NOMO-1 treated with DMSO at 0.1 percent for 48 hours (cell line): Measurements from ENCODE around the gene HIRA.
A peak's percentile ranks its signal among the peaks of the same experiment; 100 is the strongest.

ENCODE experiments used
- DNase-seq: peaks from one replicate; lab custom pipeline; 2025; ENCODE audit not compliant: unreplicated experiment; lab: John Stamatoyannopoulos, UW

Gene HIRA, protein sequence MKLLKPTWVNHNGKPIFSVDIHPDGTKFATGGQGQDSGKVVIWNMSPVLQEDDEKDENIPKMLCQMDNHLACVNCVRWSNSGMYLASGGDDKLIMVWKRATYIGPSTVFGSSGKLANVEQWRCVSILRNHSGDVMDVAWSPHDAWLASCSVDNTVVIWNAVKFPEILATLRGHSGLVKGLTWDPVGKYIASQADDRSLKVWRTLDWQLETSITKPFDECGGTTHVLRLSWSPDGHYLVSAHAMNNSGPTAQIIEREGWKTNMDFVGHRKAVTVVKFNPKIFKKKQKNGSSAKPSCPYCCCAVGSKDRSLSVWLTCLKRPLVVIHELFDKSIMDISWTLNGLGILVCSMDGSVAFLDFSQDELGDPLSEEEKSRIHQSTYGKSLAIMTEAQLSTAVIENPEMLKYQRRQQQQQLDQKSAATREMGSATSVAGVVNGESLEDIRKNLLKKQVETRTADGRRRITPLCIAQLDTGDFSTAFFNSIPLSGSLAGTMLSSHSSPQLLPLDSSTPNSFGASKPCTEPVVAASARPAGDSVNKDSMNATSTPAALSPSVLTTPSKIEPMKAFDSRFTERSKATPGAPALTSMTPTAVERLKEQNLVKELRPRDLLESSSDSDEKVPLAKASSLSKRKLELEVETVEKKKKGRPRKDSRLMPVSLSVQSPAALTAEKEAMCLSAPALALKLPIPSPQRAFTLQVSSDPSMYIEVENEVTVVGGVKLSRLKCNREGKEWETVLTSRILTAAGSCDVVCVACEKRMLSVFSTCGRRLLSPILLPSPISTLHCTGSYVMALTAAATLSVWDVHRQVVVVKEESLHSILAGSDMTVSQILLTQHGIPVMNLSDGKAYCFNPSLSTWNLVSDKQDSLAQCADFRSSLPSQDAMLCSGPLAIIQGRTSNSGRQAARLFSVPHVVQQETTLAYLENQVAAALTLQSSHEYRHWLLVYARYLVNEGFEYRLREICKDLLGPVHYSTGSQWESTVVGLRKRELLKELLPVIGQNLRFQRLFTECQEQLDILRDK

DNA sequence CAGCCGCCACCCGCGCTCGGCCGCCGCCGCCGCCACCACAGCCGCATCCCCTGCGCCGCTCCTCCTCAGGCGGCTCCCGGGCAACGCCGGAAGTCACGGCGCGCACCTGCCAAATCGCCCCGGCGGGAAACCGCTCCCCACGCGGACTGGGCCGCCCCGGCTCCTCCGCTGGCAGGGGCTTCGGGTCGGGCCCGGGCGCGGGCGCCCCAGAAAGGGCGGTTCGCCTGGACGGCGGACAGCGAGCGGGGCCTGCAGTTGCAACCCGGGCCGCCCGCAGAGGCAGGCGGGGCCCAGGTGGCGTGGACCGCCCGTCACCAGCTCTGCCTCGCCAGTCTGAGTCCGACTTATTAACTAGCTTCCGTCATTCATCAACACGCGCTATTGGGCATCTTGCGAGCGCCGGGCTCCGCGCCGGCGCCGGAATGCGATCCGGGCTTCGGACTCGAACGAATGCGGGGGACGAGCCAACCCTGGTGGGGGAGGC, at the start of gene HIRA:
Gene HIRA (minus strand): TSS at position 85 of the 484 bp plus-strand sequence. CDS start 257 bp downstream, outside the sequence.
- peak; percentile 70 for DNase-seq

DNA sequence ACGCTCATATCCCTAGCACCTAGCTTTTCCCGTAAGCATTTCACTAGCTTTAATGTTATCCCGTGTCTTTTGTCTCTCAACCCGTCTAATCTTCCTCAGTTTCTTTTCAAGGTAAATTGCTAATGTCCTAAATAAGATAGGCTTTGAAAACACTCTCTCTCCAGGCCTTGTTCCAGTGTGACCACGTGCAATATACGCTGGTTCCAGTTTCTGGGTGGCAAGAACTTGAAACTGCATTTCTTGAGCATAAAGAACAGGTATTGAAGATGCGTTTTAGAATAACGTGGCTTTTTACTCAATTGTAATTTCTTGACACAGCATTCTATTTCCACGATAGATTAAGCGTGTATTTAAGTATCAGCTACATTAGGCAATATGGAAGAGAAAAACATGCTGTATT, 49.3 kb upstream of the HIRA start:
- DNase-seq = peak; percentile 7

DNA sequence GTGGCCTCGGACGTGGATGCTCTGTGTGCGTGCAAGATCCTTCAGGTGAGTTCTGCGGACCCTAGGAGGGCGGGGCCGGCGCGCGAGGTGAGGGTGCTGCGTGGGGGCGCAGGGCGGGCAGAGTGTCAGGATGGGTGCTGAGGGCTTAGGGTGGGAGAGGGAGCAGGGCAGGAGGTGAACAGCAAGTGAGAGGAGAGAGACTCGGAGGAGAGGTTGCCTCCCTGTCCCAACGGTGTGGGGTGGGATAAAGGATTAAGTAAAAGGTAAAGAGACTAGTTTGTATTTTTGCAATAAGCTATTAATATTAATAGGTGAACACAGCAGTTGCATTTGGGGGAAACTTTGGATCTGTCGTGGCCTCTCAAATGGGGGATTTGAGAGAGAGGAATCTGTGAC, 48.6 kb upstream of the HIRA start:
- no peak for DNase-seq

DNA sequence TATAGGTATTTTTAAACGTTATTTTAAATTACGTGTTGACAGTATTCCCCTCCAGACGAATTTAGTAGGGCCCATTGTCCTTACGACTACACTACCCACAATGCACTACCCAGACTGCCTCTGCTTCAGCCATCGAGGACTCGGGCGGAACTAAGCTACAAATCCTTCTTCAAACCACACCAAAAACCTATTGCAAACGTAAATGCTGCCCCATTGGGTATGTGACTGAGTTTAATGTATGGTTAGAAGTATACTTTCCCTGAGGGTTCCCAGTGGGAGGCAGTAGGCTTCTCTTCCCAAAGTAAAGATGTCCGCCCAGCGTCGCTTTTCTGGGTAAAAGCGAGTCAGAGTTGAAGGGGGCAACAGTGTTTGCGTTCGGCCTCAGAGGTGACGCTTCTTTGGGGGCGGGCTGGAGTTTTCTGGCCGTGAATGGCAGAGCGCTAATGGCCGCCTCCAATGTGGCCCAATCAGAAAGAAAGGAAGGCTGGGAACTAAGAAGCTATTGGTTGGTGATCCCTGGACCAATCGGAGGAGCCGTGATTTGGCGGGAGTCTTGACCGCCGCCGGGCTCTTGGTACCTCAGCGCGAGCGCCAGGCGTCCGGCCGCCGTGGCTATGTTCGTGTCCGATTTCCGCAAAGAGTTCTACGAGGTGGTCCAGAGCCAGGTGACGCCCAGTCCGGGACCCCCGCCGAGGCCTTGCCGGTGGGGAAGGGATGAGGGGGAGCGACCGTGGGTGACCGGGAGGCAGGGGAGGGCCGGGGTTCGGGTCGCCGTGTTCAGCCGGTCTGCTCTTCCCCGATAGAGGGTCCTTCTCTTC, 48.0 kb upstream of the HIRA start, which contains the start of gene CDC45:
Gene CDC45 (plus strand): TSS at position 566 of the 818 bp plus-strand sequence. CDS start 49 bp downstream, at position 615.
- peak; percentile 100 for DNase-seq

DNA sequence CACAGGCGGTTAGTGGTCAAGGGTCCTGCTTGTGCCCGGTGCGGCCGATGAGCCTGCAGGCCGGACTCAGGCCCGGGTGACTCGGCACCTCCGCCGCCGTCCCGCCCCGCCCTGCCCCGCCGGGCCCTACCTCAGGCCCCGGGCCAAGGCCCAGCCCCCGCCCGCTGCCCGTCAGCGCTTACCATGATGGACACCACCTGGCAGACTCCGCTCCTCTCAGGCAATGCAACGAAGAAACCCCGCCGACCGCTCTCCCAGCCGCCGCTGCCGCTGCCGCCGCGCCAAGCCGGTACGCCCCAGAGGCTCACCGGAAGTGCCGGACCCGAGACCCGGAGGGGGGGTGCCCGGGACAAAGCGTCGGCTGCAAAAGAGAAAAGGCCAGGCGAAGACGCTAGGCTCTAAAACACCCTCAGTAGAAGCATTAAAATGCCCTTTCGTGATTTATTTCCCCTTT, 47.4 kb upstream of the HIRA start, which contains the start of gene UFD1:
Gene UFD1 (minus strand): TSS at position 293 of the 454 bp plus-strand sequence. CDS start 108 bp downstream, at position 185.
- DNase-seq = peak; percentile 82

DNA sequence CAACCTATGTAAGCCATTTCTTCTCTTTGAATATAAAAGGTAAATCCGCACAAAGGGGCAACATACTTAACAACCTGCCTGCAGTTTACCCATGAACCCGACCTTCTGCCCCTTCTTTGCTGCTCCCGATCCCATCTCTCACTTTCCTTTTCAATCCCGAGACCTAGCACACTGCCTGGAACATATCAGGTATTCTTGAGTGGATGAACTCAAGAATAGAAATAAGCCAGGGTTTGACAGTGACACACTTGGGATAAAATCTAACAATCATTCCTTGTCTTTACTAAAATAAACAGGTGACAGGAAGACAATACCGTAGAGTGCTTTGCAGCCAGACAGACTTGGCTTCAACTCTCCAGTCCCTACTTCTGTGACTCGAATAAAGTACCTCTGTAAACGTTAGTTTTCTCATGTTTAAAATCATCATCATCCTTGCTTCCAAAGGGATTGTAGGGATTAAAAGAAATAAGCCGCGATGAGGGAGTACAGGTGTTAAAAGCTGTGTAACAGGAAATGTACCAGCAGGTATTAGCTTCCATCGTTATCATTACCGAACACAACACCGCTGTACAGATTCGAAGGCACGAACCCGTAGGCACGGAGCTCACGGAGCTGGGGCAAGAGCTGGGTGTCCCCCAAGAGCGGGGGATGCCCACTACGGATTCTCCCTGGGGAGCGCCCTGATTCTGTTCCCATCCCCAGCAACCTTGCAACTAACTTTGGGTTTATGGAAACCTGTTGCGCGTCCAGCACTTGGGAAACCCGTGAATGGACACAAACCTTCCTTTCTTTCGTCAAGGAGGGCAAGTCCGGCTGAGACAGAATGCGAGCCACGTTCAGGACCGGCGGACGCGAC, 46.7 kb upstream of the HIRA start:
- no peak for DNase-seq

DNA sequence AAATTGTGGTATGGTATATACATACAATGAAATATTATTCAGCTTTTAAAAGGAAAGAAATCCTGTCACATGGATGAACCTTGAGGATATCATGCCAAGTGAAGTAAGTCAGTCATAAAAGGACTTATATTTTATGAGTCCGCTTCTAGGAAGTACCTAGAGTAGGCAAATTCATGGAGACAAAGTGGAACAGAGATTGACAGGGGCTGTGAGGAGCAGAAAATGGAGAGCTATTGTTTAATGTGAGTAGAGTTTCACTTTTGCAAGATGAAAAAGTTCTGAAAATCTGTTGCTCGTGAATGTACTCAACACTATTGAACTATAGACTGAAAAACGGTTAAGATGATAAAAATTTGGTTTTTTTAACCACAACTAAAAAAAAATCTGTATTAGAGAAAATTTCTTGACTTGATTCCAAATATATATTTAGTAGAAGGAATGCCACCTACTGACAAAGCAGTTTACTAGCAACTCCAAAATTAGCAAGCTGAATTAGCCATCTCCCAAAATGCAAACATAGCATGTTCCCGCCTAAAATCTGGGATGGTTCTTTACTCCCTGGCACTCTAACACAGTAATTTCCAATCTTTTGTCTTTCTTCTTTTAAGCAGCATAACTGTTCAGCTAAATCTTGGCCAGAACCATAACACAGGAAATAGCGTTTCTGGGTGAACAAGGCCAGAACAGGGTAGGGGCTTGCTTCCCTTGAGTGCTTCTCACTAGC, 46.0 kb upstream of the HIRA start:
- DNase-seq = no peak

DNA sequence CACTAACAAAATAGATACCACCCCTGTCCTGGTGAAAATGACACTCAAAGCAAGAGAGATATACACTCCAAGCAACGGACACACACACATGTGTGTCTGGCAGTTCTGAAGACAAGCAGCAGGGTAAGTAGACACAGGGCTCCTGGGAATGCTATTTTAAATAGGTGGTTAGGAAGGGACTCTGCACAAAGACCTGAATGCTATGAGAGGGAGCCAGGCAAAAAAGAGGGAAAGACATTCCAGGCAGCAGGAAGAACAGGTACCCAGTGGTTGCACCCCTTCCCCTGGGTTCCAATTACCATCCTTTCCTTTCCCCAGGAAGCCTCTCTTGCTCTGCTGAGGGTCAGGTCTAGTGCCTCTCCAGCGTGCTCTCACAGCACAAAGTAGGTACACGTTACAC, 44.5 kb upstream of the HIRA start:
- DNase-seq = no peak

DNA sequence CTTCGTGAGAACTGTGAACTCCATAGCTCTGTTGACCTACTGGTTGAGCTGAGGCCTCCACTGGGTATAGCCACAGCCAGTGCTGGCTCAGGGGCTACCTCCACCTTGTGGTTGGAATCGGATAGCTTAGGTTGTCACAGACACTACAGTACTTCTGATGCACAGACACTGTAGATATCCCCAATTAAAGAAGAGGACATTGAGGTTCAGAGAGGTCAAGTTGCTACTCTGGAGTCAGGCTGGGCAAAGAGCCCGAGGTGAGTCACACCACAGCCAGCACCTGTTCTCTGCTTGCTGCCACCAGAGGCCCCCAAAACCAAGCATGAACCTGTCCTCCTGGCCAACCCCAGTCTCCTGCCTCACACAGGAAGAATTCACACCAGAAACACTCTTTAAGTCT, 42.0 kb upstream of the HIRA start:
- no peak for DNase-seq

DNA sequence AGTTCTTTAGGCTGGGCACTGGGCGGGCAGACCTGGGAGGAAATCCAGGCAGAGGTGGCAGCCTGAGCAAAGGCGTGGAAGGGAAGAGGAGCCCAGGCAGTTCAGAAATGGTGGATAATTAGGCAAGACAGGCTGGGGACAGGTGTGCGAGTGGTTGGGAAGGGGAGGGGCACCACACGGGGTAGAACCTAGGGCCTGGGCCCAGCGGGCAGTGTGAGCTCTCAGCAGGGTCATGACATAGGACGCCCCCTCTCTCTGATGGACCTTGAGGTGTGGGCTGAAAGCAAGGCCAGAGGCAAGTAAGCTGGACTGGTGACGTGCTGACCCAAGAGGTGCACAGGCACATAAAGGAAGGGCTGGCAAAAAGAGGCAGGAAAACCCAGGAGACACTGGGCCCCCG, 40.7 kb upstream of the HIRA start:
- DNase-seq = no peak

DNA sequence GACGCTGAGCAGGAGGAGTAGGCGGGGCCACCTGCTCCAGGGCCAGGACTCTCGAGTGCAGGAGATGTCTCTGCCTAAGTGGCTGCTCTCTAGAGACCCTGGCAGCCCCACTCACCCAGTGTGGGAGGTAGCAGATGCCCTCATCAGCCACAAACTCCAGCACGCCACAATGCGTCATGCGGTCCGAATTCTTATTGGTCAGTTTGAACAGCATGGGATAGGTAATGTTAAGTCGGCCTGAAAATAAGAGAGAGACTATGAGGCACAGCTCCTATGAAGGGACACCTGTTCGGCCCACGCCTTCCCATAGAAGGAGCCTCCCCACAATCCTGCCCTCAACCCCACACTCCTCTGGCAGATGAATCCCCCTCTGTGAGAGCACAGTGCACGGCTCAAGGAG, 40.0 kb upstream of the HIRA start:
- no peak for DNase-seq

DNA sequence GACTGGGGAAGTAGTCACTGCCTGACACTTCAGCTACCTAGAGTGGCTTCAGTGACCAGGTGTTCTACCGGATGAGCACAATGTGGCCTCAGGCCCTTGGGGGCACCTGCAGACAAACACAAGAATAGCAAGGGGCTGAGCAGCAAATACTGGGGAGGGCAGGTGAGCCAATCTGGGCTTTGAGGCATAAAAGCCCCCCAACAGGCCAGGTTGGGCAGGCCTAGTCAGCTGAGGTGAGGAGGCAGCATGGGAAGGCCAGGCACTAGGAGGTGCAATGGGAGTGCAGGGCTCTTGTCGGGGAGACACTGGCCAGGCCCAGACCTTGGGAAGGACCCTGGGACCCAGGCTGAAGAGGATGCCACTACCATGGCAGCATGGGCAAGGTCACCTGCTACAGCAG, 38.5 kb upstream of the HIRA start:
- DNase-seq = no peak

DNA sequence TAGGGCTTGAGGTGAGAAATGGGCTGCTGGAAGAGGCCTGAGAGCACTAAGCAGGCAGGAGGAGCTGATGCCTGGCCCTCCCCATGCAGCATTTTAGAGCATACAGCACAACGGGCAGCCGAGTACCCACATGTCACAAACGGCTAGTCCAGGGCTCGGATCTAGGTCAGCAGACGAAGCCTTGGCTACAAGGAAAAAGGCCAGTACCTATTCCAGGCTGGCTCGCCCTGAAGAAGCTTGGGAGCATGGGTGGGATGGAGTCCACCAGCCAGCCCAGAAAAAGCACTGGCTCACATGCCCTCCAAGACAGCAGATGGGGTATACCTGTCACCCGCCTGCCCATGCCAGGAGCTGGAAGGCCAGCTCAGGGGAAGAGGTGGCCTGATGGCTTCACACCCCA, 37.9 kb upstream of the HIRA start:
- no peak for DNase-seq

DNA sequence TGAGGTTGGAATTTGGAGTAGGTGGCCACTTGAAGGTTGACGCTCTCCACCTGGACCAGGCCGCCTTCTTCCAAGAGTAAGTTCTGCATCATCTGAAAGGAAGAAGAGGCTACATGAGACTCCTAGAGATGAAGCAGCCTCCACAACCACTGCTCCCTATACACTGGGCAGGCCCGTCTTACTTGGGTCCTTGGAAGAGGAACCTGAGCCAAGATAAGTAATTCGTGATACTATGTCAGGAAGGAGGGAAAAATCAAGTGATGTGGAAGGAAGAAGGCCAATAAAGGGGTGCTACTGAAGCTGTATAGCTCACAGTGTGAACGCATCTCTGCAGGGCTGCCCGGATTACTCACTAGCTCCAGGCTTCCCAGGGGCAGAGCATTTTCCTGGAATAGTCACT, 36.4 kb upstream of the HIRA start:
- DNase-seq = no peak

DNA sequence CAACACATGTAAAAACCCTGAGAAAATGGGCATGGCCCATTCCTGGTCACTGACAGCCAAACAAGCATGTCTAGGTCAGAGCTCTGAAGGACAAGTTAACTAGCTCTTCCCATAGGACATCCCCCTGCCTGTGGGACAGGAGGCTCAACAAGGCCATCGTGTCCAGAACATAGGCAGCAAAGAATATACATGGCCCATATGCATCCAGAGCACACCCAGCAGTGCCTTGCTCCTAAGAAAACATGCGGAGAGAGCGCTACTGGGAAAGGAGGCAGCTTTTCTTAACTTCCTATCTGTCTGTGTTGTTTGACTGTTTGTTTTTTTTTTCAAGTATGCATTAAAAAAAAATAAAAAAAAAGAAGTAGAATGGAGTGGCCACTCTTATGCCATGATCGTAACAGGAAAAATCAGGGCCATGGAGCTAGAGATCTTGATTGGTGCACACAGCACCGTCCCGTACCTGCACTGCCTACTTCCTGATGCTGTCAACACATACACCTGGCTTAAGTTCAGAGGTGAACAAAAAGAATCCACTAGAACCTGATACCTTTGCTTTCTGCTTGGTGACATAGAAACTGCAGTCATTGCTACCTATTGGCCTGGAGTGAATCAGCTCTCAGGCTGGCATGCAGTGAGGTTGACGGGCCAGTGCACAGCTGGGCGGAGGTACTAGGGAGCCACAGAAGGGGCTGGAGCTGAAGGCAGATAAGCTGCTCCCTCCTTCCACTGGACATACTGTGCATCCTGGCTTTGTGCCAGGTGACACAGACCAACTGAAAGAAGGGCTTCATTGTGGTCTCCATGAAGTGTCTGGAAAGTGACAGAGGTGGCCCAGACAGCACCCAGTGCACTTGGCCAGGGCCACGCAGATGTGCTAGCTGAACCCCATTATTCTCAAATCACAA, 35.6 kb upstream of the HIRA start:
- no peak for DNase-seq

DNA sequence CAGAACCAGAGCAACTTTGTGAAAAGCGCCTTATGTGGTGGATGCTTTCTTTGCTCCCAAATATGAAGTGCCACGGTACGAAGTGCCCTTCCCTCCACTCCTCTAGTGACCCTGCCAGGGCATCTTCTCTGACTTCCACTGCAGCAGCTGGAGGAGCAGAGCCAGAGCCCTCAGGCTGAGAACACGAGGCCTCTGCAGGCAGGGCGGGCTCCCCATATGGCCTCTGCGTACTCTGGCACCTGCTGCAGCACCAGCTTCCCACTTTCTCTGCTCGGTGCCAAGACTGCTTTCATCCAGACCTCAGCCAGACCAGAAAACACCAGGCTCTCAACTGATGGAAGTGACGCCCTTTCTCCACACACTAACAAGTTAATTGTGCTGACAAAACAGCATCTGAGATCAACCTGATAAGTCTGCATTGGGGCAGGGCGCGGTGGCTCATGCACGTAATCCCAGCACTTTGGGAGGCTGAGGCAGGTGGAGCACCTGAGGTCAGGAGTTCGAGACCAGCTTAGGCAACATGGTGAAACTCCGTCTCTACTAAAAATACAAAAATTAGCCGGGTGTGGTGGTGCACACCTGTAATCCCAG, 34.7 kb upstream of the HIRA start:
- no peak for DNase-seq

DNA sequence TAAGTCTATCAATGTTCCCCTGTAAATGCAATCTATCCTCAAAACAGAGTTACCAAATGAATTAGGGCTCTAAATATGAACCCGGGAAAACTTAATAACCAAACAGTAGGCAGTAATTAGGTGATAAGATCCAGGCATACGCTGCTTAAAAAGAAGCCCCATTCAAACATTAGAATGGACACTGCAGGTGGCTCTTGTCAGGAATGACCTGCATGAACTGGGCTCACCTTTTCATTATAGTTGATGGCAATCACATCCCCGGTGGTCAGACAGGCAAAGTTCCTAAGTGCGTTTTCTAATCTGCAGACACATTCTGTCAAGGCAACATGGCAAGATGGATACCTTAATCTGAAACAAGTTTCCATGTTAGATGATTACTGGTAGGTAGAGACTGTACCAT, 33.4 kb upstream of the HIRA start:
- no peak for DNase-seq

DNA sequence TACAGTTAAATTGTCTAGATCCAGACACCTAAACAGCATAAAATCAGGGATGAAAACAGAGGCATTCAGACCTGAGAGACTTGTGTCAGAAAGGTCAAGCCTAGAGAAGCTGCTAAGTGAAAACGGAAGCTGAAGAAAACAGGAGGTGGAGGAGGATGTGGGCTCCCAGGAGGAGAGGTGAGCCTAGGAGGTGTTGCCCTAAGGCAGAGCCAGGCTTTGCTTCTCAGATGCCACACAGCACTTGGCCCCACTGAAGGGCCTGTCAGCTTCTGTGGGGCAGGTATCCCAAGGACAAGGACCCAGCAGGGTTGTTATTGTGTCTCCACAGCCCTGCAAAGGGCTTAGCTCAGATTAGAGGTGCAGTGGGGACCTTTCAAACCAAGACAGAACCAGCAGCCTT, 33.0 kb upstream of the HIRA start:
- DNase-seq = no peak
